Duodenal mucosa (tissue), 2 donors: ENCODE data around the gene PAGR1.
"Not testable (repeated sequence)": the region's sequence is repeated elsewhere in the genome, so short reads cannot be mapped to it uniquely, and the experiment has no call there.

Experiments used
- H3K27ac ChIP-seq: one replicate; pipeline ENCODE4 v1.7.0; 2013; ENCODE audit warnings: low read depth, low read length
- H3K27me3 ChIP-seq, 2 donors: one replicate each; pipeline ENCODE4 v1.7.0; 2013; ENCODE audit warnings: low read length in 2 of 2, control low read depth in 1 of 2; ENCODE audit not compliant: insufficient read depth in 2 of 2, control insufficient read depth in 1 of 2
- H3K36me3 ChIP-seq, 2 donors: one replicate each; pipeline ENCODE4 v1.7.0; 2013; ENCODE audit warnings: low read length in 2 of 2, control low read depth in 1 of 2; ENCODE audit not compliant: insufficient read depth in 2 of 2, control insufficient read depth in 1 of 2
- H3K4me1 ChIP-seq, 2 donors: one replicate each; pipeline ENCODE4 v1.7.0; 2013; ENCODE audit warnings: low read length in 2 of 2, control low read depth in 1 of 2; ENCODE audit not compliant: insufficient read depth in 2 of 2, control insufficient read depth in 1 of 2
- H3K4me3 ChIP-seq, 2 donors: one replicate each; pipeline ENCODE4 v1.7.0; 2013; ENCODE audit warnings: low read length in 2 of 2, low read depth in 1 of 2
- H3K9ac ChIP-seq, 2 donors: one replicate each; pipeline ENCODE4 v1.7.0; 2013; ENCODE audit warnings: low read length in 2 of 2, low read depth in 1 of 2
- H3K9me3 ChIP-seq, 2 donors: one replicate each; pipeline ENCODE4 v1.7.0; 2013; ENCODE audit warnings: low read length in 2 of 2, control low read depth in 1 of 2; ENCODE audit not compliant: control insufficient read depth in 1 of 2

PAGR1 gene

DNA sequence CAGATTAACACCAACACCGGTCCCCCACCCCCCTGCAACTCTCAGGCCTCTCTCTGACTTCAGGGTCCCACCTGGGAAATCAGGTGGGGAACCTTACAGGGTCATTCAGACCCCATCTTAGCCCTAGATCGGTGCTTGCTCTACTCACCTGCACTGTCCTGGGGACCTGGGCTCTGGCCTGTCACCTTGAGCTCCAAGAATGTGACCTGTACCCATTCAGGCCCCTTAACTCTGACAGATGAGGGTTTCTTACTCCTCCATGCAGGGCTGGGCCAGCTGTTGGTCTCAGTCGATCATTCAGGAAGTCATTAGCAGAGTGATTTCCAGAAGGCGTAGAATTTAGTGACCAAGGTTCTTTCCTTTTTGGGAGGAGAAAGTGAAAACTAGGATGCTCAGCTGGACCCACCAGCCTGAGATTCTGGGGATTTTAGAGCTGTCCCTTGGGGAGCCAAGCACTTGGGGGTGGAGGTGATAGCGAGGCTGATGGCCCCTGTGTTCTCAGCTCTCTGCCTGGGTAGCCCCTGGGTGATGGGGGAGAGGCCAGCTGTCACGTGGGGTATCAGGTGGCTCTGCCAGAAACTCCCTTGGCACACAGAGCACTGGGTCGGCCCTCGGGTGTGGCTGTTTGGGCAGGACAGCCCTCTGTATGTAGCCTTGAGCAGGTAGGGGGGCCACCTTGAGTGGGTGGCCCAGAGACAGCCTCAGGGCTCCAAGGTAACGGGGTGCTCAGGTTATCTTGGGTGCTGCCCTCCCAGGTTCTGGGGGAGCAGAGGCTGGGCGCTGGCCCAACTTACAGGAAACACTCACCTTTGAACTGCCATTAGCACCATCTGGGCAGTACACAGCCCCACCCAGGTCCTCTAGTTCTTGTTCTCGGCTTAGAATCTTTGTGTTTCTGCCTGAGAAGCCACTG, 5.0 kb downstream of the PAGR1 start:
- no peaks in the 10 kb centered on the region for H3K9me3 ChIP-seq
- peak overlapping the region; percentile 95 for H3K27ac ChIP-seq
- H3K27me3 ChIP-seq = no peaks in the 10 kb centered on the region
- H3K4me3 ChIP-seq = peak overlapping the region; percentile 94 to 98
- H3K36me3 ChIP-seq = peaks cover 3 to 10% of the 10 kb centered on the region in 2 donors
- H3K4me1 ChIP-seq = peaks cover 53 to 84% of the 10 kb centered on the region in 2 donors
- H3K9ac ChIP-seq = peak overlapping the region; percentile 90 to 96

DNA sequence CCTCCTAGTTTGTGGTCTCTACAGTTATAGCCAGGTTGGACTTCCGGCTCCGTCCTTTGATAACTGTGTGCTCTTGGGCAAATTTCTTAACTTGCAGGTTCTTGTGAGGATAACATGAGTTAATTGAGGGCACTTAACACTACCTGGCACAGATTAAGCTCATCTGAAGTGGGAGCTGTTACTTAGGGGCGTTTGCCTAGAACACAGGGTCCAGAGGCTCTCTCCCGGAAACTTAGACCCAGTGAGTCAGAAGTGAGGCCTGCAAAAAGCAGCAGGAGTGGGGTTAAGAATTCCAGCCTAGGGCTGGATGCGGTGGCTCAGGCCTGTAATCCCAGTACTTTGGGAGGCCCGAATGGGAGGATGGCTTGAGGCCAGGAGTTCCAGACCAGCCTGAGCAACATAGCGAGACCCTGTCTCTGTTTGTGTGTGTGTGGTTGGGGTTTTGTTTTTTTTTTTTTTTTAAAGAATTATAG, 5.7 kb downstream of the PAGR1 start:
- H3K4me3 ChIP-seq = peak overlapping the region; percentile 94 to 98
- H3K9ac ChIP-seq = peak overlapping the region; percentile 90 to 96
- H3K27ac ChIP-seq = peak overlapping the region; percentile 95
- H3K9me3 ChIP-seq = no peaks in the 10 kb centered on the region
- no peaks in the 10 kb centered on the region for H3K27me3 ChIP-seq
- peaks cover 55 to 89% of the 10 kb centered on the region in 2 donors for H3K4me1 ChIP-seq
- H3K36me3 ChIP-seq = peaks cover 3 to 10% of the 10 kb centered on the region in 2 donors

DNA sequence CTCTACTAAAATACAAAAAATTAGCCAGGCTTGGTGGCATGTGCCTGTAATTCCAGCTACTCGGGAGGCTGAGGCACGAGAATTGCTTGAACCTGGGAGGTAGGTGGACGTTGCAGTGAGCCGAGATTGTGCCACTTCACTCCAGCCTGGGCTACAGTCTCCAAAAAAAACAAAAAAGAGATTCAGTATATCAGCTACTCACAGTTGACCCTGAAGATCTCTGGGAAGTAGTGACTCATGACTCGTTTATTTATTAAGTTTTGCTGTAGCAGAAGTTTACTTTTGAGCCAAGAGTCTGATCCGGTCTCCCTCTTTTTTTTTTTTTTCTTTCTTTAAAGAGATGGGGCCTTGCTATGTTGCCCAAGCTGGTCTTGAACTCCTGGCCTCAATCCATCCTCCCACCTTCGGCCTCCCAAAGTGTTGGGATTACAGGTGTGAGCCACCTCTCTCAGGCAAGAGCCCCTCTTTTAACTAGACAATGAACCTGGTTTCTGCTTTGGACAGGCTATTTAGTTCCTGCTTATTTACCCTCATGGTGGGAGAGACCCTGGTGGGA, 8.7 kb downstream of the PAGR1 start:
- Histone ChIP-seq H3K36me3 (peaks cover under 1 to 6% of the 10 kb centered on the region in 2 donors), H3K27me3 (no peaks in the 10 kb centered on the region), H3K4me1 (peaks cover 43 to 83% of the 10 kb centered on the region in 2 donors), H3K9ac (peak overlapping the region; percentile 7 to 37), H3K4me3 (peak overlapping the region; percentile 33 to 54), H3K27ac (peak overlapping the region; percentile 71), H3K9me3 (no peaks in the 10 kb centered on the region)

DNA sequence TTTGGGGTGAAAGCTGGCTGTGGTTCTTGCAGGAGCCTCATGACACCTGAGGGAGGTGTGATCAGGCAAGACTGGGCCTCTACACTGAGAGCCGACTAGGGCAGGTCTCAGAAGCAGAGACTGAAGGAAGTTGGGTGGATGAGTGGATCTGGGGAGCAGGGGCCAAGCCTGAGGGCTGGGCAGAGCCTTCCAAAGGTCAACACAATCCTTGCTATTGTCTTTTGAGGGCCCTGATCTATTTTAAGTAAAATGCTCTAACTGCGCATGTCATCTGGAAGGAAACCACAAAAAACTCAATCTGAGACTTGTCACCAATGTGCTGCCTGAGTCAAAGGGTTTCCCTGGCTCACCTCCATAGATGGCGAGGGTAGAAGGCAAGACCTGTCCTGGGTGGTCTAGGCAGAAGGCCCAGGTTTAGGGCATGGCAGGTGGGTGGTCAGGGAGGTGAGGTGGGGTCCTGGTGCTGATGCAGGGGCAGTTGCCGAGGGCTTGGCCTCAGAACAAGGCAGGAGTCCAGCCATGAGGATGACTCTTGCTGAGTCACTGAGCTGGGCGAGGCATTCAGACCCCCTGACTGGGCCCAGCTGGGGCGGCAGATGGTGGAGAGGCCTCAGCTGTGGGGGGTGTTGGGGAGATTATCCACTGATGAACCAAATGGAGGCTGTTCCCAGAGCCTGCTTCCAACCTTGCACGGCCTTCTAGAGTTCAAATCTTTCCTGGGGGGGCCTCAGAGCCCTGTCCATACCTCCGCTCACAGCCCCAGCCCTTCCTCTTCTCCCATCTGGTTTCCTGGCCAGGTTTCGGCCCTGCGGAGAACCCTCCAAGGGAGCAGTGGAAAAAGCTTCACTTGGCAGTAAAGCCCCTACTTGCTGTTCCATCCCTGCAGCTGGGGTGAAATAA, 9.4 kb downstream of the PAGR1 start:
- Histone ChIP-seq H3K9me3 (no peaks in the 10 kb centered on the region), H3K27me3 (no peaks in the 10 kb centered on the region), H3K4me1 (peaks cover 39 to 84% of the 10 kb centered on the region in 2 donors), H3K27ac (peak overlapping the region; percentile 71), H3K4me3 (peak overlapping the region; percentile 13 to 44), H3K9ac (peak overlapping the region; percentile 7 to 37), H3K36me3 (peaks cover 8 to 12% of the 10 kb centered on the region in 2 donors)

DNA sequence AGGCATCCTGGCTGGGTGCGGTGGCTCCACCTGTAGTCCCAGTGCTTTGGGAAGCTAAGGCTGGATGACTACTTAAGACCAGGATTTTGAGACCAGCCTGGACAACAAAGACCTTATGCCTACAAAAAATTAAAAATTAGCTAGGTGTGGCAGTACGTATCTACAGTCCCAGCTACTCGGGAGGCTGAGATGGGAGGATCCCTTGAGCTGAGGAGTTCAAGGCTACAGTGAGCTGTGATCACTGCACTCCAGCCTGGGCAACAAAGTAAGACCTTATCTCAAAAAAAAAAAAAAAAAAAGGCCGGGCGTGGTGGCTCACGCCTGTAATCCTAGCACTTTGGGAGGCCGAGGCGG, 10.4 kb downstream of the PAGR1 start:
- H3K9ac ChIP-seq = peak overlapping the region in 1 of 2 donors; percentile 6
- H3K36me3 ChIP-seq = peaks cover 17 to 18% of the 10 kb centered on the region in 2 donors
- H3K4me1 ChIP-seq = peaks cover 39 to 79% of the 10 kb centered on the region in 2 donors
- no peaks in the 10 kb centered on the region for H3K27me3 ChIP-seq
- H3K4me3 ChIP-seq = peak overlapping the region in 1 of 2 donors; percentile 13
- peak overlapping the region; percentile 53 for H3K27ac ChIP-seq
- H3K9me3 ChIP-seq = no peaks in the 10 kb centered on the region

DNA sequence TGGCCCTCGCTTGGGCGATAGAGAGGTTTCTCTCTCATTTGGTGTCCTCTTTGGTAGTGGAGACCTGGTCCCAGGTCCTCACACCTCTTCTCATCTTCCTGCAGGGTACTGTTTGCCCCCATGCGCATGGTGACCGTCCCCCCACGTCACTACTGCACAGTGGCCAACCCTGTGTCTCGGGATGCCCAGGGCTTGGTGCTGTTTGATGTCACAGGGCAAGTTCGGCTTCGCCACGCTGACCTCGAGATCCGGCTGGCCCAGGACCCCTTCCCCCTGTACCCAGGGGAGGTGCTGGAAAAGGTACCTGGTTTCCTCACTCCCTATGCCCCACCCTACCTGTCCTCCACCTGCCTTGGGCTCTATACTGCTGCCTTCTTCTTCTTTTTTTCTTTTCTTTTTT, 14.8 kb downstream of the PAGR1 start:
- H3K36me3 ChIP-seq = peaks cover 27 to 51% of the 10 kb centered on the region in 2 donors
- no peaks in the 10 kb centered on the region for H3K9me3 ChIP-seq
- H3K4me1 ChIP-seq = peaks cover 12 to 37% of the 10 kb centered on the region in 2 donors
- H3K27me3 ChIP-seq = no peaks in the 10 kb centered on the region
- no peak overlapping the region for H3K9ac ChIP-seq
- no peak overlapping the region for H3K27ac ChIP-seq
- H3K4me3 ChIP-seq = no peak overlapping the region

DNA sequence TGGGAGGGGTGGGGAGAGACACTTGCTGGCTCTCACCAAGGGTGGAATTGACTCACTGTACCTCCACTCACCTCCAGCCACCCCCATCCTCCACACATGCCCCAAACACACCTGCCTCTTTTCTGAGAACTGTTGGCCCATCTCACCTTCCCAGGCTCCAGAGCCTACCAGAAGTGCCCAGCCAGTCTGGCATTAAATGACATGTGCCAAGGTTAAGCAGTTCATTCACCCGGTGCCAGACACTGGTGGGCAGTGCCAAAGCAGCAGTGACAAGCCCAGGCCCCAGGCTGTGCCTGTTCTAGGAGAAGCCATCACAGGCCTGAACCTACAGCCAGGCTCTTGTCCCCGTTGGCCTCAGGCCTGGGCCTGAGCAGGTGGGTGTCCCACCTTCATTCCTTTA, 15.5 kb downstream of the PAGR1 start:
- no peak overlapping the region for H3K27ac ChIP-seq

DNA sequence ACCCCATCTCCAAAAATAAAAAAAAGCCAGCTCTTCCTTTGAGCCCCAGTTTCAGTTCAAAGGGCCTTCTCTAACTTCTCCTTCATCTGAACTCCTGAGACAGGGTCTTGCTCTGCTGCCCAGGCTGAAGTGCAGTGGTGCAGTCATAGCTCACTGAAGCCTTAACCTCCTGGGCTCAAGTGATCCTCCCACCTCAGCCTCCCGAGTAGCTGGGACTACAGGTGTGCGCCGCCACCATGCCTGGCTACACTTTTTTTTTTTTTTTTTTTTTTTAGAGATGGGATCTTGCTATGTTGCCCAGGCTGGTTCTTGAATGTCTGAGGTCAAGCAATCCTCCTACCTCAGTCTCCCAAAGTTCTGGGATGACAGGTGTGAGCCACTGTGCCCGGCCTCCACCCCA, 17.3 kb downstream of the PAGR1 start:
- H3K27me3 ChIP-seq, H3K9ac ChIP-seq, H3K4me3 ChIP-seq, H3K27ac ChIP-seq, H3K9me3 ChIP-seq: not testable (repeated sequence)
- Histone ChIP-seq H3K4me1 (peaks cover 0 to 19% of the 10 kb centered on the region in 2 donors), H3K36me3 (peaks cover 38 to 74% of the 10 kb centered on the region in 2 donors)

More for the DNA sequence above, 15.5 kb downstream of the PAGR1 start:
- Histone ChIP-seq H3K9ac (no peak overlapping the region), H3K4me3 (no peak overlapping the region), H3K27me3 (no peaks in the 10 kb centered on the region), H3K4me1 (peaks cover 7 to 30% of the 10 kb centered on the region in 2 donors), H3K9me3 (no peaks in the 10 kb centered on the region), H3K36me3 (peaks cover 26 to 58% of the 10 kb centered on the region in 2 donors)

DNA sequence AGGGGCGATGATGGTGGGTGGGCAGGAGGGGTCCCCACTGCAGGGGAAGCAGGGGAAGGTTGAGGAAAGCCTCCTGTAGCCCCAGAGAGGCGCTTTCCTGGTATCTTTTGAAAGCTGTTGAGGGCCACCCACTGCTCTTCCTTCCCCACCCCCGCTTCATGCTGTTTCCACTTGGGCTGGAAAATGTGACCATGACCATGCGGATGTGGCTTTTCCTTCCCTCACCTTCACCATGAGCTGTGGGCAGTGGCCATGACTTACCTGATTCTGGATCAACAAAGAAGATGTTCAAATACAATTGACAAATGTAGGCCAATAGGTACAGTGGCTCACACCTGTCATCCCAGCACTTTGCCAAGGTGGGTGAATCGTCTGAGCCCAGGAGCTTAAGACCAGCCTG, 18.1 kb downstream of the PAGR1 start:
- H3K27me3 ChIP-seq = no peaks in the 10 kb centered on the region
- peaks cover 0 to 11% of the 10 kb centered on the region in 2 donors for H3K4me1 ChIP-seq
- no peak overlapping the region for H3K9ac ChIP-seq
- no peak overlapping the region for H3K4me3 ChIP-seq
- H3K9me3 ChIP-seq = no peaks in the 10 kb centered on the region
- H3K36me3 ChIP-seq = peaks cover 40 to 82% of the 10 kb centered on the region in 2 donors
- H3K27ac ChIP-seq = no peak overlapping the region
